OCI-LY3 (cell line): Measurements from ENCODE around the gene MYADM.

Experiments used
- EZH2phosphoT487 ChIP-seq: fragments of 200-600 bp; shearing (Covaris generic); IDR thresholded peaks from 2 replicates; pipeline ENCODE4 v1.6.1; 2018; ENCODE audit warnings: antibody characterized with exemption, mixed run types, low read depth
- TF ChIP-seq, protein P1 (sequence below): fragments of 200-600, 300-600 bp; sonication (generic); IDR thresholded peaks from 2 replicates; pipeline ENCODE4 v1.5.1; 2014; ENCODE audit warnings: antibody characterized with exemption, low read length, low read depth

DNA sequence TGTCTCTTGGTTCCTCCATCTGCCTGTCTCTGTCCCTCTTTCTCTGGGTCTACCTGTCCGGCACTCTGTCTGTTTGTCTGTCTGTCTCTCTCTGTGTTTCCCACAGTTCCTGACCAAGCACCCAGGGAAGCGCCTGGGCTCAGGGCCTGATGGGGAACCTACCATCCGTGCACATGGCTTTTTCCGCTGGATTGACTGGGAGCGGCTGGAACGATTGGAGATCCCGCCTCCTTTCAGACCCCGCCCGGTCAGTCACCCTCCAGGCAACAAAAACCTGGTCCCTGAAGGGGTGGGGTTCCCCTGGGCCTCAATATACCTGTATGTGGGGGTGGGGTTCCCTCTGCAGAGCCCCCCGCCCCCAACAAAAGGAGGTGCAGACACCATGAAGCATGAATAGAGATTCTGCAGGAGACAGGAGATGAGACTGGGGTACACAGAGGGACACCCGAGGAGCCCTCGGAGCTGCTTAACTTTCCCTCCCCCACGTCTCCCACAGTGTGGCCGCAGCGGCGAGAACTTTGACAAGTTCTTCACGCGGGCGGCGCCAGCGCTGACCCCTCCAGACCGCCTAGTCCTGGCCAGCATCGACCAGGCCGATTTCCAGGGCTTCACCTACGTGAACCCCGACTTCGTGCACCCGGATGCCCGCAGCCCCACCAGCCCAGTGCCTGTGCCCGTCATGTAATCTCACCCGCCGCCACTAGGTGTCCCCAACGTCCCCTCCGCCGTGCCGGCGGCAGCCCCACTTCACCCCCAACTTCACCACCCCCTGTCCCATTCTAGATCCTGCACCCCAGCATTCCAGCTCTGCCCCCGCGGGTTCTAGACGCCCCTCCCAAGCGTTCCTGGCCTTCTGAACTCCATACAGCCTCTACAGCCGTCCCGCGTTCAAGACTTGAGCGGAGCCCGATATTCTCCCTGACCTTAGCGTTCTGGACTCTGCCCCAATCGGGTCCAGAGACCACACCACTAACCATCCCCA lies 38.8 kb downstream of the MYADM start:
- TF ChIP-seq, protein P1, sequence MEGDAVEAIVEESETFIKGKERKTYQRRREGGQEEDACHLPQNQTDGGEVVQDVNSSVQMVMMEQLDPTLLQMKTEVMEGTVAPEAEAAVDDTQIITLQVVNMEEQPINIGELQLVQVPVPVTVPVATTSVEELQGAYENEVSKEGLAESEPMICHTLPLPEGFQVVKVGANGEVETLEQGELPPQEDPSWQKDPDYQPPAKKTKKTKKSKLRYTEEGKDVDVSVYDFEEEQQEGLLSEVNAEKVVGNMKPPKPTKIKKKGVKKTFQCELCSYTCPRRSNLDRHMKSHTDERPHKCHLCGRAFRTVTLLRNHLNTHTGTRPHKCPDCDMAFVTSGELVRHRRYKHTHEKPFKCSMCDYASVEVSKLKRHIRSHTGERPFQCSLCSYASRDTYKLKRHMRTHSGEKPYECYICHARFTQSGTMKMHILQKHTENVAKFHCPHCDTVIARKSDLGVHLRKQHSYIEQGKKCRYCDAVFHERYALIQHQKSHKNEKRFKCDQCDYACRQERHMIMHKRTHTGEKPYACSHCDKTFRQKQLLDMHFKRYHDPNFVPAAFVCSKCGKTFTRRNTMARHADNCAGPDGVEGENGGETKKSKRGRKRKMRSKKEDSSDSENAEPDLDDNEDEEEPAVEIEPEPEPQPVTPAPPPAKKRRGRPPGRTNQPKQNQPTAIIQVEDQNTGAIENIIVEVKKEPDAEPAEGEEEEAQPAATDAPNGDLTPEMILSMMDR: peak; percentile 43
- no peak for TF ChIP-seq EZH2phosphoT487
